Fibroblast of lung (primary cell): ENCODE measurements around the gene CLIP4.

Experiments used
- EZH2 ChIP-seq: IDR thresholded peaks from 2 replicates; pipeline ENCODE4 v1.5.1; 2012; ENCODE audit warnings: low read length, control low read depth, mild to moderate bottlenecking; ENCODE audit errors: missing control alignments
- TF ChIP-seq, protein P1 (sequence below), 2 donors: IDR thresholded peaks in 1 of 2; conservative IDR thresholded peaks in 1 of 2; 1 replicate in 1 of 2; 2 replicates in 1 of 2; pipeline ENCODE4 v1.5.1; 2011 to 2012; ENCODE audit warnings: low read length in 2 of 2, control low read depth in 1 of 2, inconsistent platforms in 1 of 2, low read depth in 1 of 2, mild to moderate bottlenecking in 1 of 2

DNA sequence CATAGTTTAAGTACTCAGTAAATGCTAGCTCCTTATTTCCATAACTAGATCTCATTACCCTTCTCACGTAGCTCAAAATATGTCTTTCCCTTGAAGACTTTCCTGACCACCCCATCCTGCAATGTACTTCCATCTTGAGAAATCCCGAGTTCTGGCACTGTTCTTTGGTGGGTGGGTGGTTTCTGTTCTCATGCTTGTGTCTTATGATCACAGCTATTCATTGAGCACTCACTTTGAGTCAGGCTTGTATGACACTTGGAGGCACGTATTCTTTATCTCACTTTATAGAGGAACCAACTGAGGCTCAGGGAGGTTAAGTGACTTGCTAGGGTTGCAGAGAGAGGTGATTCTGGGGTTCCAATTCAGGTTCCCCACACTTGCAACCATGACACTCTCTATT is 9.0 kb upstream of the CLIP4 start:
- TF ChIP-seq EZH2, result no peak
- TF ChIP-seq, protein P1, sequence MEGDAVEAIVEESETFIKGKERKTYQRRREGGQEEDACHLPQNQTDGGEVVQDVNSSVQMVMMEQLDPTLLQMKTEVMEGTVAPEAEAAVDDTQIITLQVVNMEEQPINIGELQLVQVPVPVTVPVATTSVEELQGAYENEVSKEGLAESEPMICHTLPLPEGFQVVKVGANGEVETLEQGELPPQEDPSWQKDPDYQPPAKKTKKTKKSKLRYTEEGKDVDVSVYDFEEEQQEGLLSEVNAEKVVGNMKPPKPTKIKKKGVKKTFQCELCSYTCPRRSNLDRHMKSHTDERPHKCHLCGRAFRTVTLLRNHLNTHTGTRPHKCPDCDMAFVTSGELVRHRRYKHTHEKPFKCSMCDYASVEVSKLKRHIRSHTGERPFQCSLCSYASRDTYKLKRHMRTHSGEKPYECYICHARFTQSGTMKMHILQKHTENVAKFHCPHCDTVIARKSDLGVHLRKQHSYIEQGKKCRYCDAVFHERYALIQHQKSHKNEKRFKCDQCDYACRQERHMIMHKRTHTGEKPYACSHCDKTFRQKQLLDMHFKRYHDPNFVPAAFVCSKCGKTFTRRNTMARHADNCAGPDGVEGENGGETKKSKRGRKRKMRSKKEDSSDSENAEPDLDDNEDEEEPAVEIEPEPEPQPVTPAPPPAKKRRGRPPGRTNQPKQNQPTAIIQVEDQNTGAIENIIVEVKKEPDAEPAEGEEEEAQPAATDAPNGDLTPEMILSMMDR (conservative IDR thresholded peaks at IDR 0.05 in 1 of 2, IDR thresholded peaks at IDR 0.05 in 1 of 2; ENCODE audit: low read depth in 1 of 2, low read length in 2 of 2), result no peak
